Inferior parietal cortex (tissue), 1 donor: ENCODE data around the gene MYOT.
A peak's percentile ranks its signal among the peaks of the same experiment; 100 is the strongest.
"Not testable (repeated sequence)": the region's sequence is repeated elsewhere in the genome, so short reads cannot be mapped to it uniquely, and the experiment has no call there.

ENCODE experiments used
- DNase-seq: peaks from one replicate; pipeline ENCODE4 v3.0.0-alpha.2; 2016; ENCODE audit errors: extremely low spot score

The MYOT gene

DNA sequence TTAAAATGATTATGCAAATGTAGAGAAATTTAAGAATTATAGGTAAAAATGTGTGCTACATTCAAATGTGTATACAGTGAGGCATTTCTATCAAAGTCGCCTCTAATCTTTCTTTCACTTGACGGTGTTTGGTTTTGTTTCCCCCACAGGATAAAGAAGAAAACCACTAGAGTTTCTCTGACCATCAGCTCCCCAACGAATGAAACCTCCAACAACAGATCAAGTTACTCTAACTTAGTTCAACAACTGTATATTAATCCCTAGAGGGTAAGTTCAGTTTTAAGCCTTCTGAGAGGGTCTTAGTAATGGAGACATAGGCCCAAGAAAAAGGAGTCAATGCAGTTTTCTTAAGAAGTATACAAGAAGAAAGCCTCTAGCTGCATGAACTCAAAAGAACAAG, 11.5 kb upstream of the MYOT start:
- DNase-seq = no peak

DNA sequence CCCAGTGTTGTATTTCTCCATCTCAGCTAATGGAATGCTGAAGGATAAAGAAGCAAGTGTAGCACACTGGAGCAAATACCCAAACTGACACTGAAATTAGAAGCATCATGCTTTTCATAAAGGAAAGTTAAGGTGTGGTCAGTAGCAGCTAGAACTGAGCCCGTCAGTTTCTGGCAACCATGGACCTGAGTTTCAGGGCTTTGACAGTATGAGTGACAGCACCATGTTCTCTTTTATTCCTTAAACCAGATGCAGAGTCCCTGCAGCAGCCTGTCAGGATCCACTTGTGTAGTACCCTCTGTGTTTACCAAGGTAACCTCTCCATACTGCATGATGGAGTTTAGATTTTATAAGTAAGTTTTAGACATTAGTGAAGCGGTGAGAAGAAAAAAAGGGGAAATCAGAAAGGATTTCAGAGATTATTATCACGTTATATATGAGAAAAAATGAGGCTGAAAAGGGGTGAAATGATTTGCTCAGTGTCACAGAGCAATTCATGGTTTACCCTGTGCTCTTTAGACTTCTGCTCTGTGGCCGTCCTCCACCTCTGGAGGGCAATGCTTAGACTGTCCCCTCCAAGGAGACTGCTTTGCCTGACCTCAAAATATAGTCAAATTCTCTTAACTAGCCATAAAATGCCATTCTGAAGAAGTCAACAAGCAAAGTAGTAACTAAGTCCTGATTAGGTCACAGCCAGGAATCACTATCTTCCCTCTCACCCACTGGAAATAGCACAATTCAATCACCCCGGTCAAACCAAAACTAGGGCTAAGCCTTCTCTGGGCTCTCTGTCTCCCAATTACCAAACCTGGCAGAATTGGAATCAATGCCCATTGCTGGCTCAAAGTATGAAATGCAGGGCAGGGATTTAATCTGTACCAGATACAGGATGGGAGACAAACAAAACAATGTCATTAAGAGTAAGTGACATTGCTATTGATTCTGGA, 10.5 kb upstream of the MYOT start:
- no peak for DNase-seq

DNA sequence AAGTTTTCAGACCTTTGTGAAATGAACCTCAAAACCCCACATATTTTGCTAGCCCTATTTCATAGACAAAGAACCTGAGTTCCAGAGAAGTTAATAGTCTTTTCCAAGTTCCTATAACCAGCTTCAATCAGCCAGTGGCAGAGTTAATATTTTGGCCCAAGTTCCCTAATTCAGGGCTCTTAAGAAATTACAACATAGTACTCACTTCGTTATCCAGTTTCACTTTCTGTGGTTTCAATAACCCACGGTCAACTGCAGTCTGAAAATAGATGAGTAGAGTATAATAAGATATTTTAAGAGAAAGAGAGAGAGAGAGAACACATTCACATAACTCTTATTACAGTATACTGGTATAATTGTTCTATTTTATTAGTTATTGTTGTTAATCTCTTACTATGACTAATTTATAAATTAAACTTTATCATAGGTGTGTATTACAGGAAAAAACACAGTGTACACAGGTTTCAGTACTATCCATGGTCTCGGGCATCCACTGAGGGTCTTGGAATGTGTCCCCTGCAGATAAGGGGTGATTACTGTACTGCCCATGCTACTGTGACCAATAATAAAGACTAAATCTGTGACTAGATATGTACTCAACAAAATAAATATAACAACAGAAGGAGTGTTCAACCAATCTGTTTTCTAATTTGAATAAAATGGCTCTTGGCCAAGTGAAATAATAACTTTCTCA, 9.3 kb upstream of the MYOT start:
- no peak for DNase-seq

DNA sequence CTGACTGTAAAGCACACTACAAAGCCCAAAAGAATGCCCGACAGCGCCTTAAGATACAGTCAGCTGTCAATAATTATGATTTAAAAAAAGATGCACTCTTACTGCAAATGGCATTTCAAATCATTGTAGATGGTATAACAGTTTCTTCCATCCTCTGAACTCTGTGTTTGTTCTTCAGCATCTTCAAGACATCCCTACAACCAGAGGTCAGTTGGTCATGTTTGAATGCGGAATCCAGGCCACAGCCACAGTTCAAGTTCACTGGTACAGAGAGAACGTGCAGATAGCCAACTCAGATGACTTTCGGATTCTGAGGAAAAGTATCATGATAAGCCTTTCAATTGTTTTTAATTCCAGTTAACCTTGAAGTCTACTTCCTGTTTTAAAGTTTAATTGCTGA, 8.7 kb upstream of the MYOT start:
- DNase-seq = no peak

DNA sequence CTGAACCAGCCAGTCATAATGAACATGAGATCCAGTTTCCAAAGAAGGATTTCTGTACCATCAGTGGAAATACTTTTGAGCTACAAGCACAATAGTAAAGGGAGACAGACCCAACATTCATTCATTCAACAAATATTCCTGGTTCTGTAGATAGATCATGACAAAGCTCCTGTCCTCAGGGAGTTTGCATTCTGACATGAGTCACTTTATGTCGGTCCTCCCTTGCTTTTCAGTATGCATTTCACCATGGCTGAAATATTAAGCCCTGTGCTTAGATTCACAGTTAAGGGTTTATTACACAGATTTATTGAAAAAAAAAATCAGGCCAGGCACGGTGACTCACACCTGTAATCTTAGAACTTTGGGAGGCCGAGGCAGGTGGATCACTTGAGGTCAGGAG, 5.4 kb upstream of the MYOT start:
- no peak for DNase-seq

DNA sequence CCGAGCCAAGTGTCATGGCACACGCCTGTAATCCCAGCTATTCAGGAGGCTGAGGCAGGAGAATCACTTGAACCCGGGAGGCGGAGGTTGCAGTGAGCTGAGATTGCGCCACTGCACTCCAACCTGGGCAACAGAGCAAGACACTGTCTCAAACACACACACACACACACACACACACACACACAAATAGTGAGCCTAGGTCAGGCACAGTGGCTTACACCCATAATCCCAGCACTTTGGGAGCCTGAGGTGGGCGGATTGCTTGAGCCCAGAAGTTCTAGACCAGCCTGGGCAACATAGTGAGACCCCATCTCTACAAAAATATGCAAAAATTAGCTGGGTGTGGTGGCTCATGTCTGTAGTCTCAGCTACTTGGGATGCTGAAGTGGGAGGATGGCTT, 4.0 kb upstream of the MYOT start:
- DNase-seq = not testable (repeated sequence)

DNA sequence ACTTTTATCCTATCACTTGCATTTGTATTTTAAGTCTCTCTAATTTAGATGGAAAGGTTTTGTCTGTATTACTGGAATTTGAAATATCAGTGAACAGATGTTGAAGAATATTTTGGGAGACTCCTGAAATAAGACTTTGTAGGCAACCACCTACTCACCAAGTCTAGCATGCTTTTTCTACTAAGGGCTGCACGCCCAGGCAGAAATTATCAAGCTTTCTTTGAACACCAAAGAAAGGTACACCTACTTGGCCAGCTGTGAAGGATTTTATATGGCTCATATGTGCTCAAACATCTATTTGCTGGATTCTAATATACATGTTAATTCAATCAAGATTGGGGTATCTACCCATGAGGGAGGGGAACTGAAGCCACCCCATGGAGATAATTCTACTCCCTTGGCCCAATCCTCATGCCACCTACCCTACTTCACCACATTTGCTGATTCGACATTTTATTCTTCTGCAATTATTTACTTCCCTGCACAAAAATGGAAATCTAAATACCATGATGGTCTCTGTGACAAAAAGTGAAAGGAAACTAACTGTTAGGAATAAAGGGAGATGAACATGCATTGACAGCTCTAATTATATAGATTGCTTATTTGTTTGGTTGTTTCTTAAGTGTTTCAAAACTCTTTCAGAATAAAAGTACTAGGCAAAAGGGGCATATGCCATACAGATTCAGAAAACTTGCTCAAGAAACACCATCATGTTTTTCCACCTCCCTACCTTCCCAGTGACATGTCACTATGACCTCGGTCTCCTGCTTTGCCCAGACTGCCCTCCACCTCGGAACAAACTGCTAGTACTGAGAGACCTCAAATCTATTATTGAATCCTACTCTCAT, 895 bp upstream of the MYOT start:
- DNase-seq = no peak

DNA sequence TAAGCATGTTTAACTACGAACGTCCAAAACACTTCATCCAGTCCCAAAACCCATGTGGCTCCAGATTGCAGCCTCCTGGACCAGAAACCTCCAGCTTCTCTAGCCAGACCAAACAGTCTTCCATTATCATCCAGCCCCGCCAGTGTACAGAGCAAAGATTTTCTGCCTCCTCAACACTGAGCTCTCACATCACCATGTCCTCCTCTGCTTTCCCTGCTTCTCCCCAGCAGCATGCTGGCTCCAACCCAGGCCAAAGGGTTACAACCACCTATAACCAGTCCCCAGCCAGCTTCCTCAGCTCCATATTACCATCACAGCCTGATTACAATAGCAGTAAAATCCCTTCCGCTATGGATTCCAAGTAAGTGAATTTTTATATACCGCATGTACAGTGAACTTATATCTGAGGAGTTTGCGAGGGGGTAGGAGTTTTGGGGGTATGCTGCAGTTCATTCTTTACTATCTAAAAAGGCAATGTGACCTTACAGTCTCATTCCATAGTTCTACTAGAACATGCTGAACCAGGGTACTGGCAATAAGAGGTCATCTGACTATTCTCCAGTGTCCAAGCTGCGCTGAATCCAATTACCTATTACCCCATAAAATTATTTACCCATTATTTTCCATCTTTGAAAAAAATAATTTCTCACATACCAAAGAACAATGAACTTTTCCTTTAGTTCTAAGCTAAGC, 3.1 kb downstream of the MYOT start:
- no peak for DNase-seq

DNA sequence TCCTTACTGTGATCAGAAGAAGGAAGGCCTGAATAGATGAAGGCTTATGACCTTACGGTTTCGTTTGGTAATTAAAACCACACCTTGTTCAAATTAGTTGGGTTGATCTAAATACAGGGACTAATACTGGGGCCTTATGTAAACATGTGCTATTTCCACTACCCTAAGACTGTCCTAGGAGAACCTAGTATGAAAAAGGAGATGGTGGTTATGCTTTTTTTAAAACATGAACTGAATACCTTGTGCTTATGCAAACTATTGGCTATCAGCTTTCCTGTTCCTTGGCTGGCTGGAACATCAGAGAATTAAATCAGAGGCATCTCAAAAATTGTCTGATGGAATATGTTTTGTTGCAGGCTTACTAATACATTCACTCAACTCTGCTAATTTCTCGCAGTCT, 3.9 kb downstream of the MYOT start:
- no peak for DNase-seq

DNA sequence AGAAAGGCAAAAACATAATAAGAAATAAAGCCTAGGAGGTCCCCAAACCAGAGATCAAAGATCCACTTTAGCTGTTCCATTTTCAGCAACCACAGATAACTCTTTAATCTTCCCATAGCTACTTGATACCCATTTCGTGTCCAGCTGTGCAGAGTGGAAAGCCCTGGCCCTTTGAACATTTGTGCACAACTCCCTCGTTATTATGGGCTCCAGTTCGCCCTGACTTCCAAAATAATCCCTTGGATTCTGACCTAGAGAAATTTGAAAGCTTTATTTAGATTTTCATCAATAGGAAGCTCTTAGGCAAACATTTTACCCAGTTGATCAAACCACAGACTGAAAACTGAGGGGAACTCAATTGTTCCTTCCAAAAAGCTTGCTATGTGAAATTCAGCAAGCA, 4.8 kb downstream of the MYOT start:
- no peak for DNase-seq

DNA sequence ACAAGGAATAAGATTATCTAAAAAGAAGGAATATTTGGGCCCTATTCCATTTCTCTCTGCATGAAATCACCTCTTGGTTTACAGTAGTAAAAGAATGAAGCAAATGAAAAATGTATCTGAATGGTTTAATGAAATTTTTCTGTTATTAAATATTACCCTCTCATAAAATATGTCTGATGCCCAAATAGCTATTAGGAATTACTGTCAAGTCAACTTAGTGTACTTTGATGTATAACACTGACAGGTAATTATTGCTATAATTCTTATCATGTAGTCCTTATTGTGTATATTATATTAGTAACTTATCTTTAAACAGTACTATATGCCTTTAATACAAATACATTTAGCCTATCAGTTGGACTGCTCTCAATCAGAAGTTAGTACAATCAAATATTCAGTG, 8.4 kb downstream of the MYOT start:
- DNase-seq = no peak

DNA sequence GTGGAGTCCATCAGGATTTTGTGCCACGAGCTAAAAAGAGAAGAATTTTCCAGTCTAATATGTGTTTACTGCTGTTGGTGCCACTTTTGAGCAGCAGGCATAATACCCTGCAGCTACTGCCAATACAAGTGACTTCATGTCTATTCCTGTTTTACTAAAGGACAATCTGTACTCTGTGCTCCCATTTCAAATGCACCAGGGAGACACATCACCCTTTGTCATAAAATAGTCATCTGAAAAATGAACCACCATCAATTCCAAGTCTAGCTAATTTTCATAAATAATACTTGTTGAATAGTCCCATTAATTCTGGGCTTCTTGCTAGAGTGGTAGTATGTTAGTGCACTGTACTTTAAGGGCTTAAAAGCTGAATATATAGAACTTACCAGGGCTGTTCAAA, 12.7 kb downstream of the MYOT start:
- peak; percentile 77 for DNase-seq

DNA sequence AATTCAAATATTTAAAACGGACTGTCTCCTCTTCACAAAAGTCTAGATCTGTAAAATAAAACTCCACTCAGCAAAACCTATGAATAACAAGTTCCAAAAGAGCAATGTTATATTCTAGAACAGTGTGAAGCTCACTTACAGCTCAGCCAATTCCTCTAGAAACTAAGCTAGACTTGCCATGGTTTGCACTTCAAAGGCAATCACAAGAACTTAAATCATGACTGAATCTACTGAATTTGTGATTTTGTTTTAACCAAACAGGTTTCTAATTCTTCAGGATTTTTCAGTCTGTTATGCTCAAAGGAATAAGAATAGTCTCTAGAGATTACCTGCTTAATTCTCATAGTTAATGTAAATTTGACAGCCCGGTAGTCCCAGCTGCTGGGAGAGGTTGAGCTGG, 20.2 kb downstream of the MYOT start:
- DNase-seq = no peak

DNA sequence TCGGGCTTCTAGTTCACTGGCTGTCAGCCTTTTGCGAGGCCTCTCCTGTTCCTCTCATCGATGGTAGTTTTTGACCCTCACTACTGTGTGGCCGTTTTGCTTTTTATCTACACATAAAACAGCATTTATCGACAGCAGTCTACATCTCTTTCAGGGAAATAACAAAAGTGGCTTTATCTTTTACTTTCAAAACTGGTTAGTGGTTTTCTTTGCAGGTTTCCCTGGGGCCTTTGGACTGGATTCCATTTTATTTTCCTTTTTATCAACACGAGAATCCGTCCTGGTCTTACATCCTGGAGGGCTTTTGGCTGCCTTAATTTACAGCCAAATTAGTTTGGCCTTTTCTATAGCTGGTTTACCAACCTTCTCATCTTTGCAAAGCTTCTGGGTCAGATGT, 20.8 kb downstream of the MYOT start:
- no peak for DNase-seq

DNA sequence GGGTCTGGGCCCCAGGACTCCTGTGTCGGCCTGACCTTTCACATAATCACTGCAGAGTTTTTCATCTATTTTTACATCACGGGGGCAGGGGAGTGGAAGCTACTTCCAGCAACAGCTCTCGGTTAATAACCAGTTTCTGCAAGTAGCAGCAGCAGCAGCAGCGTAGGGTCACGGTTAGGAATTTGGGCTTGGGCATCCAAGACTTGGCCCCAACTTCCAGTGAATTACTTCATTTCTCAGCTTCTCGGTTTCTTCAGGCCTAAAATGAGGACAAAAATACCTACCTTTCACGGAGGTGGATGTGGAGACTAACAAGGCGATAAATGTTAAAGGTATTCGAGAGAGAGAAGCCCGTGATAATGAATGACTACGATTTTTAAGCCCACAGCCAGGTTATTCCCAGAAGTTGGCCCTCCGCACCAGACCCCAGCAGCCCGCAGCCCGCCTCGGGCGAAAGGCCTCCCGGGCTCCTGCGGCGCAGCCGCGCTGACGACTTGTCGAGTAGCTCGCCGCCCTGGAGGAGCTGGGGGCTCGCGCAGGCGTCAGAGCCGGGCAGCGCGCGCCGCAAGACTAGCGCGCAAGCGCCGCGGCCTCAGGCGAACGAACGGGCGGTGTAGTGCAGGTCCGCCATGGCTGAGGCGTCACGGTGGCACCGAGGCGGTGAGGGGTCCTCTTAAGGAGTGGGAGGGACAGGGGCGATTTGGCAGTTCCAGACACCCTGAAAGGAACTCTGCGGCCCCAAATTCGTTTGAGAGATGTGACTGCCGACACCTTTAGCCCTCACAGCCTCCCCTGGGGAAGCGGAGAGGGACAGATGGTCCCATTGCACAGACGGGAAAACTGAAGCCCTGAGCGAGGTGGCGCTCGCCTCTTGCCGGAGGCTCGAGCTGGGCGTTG, 21.5 kb downstream of the MYOT start, which contains the start of gene PKD2L2:
TSS of gene PKD2L2 (plus strand) at position 595 of the 897 bp plus-strand sequence. CDS start at position 630, 35 bp downstream.
- DNase-seq = peak; percentile 82

DNA sequence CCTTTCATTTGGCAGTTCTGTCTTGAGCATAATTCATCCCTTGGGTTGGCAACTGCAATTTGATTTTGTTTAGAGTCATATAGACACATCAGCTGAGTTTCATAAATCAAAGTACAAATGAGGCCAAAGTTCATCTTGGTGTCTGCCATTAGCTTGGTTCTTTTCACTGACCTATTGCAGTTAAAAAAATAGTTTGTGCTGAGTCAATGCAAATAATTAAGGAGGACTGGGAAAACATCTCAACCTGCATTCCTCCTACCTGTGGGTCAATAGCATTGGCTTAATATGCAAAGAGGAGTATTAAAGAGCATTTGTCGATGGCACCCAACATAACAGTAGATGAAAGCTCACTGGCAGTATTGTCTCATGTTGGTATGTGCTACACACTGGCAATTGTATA, 23.2 kb downstream of the MYOT start:
- no peak for DNase-seq

DNA sequence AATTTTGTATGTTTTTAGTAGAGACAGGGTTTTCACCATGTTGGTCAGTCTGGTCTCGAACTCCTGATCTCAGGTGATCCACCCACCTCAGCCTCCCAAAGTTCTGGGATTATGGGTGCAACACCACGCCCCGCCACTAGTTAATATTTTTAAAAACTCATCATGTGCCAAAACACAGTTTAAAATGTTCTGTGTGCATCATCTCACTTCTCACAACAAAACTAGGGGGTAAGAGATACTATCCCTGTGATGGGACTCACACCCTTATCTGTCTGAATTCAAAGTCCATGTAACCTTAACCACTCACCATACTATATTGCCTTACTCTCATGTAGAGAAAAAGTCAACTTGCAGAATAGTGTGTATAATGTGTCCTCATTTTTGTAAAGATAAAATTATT, 24.2 kb downstream of the MYOT start:
- no peak for DNase-seq

DNA sequence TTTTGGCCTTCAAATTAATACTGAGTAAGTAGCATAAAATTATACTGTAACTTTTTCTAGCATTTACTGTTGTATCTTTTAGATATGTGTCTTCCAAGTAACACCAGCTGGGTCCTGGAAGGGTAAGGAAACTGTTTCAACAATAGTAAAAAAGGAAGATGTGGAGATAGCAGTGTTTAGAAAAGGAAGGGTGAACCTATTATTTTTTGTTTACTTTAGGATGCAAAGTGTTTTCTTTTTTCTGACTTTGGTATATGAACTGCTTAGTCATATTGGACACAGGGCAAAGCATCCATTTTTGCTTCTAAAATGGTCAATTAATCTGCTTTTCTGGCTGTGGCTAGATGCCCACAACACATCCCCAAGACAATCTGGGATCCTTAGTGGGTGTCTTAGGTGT, 26.9 kb downstream of the MYOT start:
- DNase-seq = no peak

DNA sequence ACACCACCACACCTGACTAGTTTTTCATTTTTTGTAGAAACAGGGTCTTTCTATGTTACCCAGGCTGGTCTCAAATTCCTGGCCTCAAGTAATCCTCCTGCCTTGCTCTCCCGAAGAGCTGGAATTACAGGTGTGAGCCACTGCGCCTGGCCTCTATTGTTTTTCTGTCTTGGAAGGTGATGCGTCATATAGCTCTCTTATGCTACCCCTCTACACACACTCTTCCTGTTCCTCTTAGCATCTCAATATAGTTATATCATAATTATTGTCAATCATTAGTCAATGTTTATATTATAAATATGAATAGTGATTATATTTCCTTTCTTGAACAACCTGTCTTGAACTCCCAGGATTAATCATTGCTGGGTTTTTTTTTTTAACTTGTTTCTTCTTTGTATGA, 28.9 kb downstream of the MYOT start:
- no peak for DNase-seq

DNA sequence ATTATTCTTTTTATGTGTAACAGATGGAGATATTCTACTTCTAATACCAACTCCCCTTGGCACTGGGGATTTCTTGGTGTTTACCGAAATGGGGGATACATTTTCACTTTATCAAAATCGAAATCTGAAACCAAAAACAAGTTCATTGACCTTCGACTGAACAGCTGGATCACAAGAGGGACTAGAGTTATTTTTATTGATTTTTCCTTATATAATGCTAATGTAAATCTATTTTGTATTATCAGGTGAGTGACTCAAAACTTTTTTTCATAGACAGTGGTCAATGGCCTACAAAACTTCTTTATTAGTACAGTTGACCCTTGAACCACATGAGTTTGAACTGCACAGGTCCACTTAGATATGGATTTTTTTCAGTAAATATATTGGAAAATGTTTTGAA, 31.8 kb downstream of the MYOT start:
- no peak for DNase-seq
